Measurements from ENCODE around the gene ERG.

DNA sequence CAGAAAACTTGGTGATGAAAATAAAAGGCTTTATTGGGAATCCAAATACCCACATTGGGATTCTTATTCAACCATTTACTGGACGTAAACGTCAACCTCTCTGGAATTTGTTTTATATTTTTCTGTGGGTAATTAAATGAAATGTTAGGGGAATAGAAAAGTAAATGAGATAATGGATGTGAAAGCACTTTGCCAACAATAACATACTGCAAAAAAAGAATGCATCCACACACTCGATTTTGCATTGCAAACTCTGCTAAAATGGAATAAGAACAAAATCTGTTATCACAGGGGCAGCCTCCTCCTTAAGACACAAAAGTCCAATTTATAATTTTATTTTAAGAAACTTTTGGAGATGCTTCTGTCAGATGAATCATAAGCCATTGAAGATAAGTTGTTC is 88.4 kb downstream of the ERG start:
- TF ChIP-seq, protein P1, sequence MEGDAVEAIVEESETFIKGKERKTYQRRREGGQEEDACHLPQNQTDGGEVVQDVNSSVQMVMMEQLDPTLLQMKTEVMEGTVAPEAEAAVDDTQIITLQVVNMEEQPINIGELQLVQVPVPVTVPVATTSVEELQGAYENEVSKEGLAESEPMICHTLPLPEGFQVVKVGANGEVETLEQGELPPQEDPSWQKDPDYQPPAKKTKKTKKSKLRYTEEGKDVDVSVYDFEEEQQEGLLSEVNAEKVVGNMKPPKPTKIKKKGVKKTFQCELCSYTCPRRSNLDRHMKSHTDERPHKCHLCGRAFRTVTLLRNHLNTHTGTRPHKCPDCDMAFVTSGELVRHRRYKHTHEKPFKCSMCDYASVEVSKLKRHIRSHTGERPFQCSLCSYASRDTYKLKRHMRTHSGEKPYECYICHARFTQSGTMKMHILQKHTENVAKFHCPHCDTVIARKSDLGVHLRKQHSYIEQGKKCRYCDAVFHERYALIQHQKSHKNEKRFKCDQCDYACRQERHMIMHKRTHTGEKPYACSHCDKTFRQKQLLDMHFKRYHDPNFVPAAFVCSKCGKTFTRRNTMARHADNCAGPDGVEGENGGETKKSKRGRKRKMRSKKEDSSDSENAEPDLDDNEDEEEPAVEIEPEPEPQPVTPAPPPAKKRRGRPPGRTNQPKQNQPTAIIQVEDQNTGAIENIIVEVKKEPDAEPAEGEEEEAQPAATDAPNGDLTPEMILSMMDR (IDR thresholded peaks at IDR 0.05): no peak
- no peak for TF ChIP-seq POLR2A (IDR thresholded peaks at IDR 0.05)

Measured in Peyer's patch (tissue), 4 donors.